PC-9 (cell line): ENCODE measurements around the gene OR1E1. TPM values are rescaled to one million over a fixed set of nuclear protein-coding genes. Genes with fewer than 3 reads are reported as not detected.
"Not testable (repeated sequence)": the region's sequence is repeated elsewhere in the genome, so short reads cannot be mapped to it uniquely, and the experiment has no call there.

Source experiments
- BruUV-seq: library from RNA; stranded (reverse); fragments of 400-500 nt; replicated peaks from 2 replicates; lab custom pipeline; 2021; lab: Mats Ljungman, UMichigan
- CTCF ChIA-PET: fragments of 300-600 bp; sonication (Branson Sonifier 250); formaldehyde crosslinking; loops from one replicate; lab custom pipeline; 2022; ENCODE audit warnings: antibody characterized with exemption; lab: Charles Lee
- POLR2A ChIA-PET: fragments of 300-600 bp; sonication (Branson Sonifier 250); formaldehyde crosslinking; loops from one replicate; lab custom pipeline; 2022; ENCODE audit warnings: antibody characterized with exemption; ENCODE audit not compliant: unreplicated experiment; lab: Charles Lee
- DNase-seq, 2 experiments: peaks; one replicate each; pipeline versions ENCODE4 v3.0.0 to v3.0.0-alpha.2; 2015 to 2022; ENCODE audit warnings: mixed read lengths in 1 of 2
- H2AFZ ChIP-seq: fragments of 200-600 bp; sonication (generic); 2 replicates; pipeline ENCODE4 v1.8.1; 2017; ENCODE audit warnings: antibody characterized with exemption
- H3F3A ChIP-seq: fragments of 200-600 bp; sonication (generic); 2 replicates; pipeline ENCODE4 v1.8.1; 2017; ENCODE audit warnings: antibody characterized with exemption, mild to moderate bottlenecking, low read depth; ENCODE audit not compliant: insufficient read depth
- H3K27ac ChIP-seq: fragments of 200-600 bp; sonication (generic); 2 replicates; pipeline ENCODE4 v1.6.1; 2016; ENCODE audit warnings: mixed run types
- H3K27me3 ChIP-seq: fragments of 200-600 bp; sonication (generic); 2 replicates; pipeline ENCODE4 v1.6.1; 2016; ENCODE audit warnings: low read depth, mixed run types; ENCODE audit not compliant: insufficient read depth
- H3K36me3 ChIP-seq: fragments of 200-600 bp; sonication (generic); 2 replicates; pipeline ENCODE4 v1.6.1; 2016; ENCODE audit warnings: low read depth, mixed run types
- H3K4me1 ChIP-seq: fragments of 200-600 bp; sonication (generic); replicated peaks from 2 replicates; pipeline ENCODE4 v1.6.1; 2016; ENCODE audit warnings: mixed run types; ENCODE audit not compliant: insufficient read depth
- H3K4me2 ChIP-seq: fragments of 200-600 bp; sonication (generic); 2 replicates; pipeline ENCODE4 v1.6.1; 2017; ENCODE audit warnings: mixed run types
- H3K4me3 ChIP-seq: fragments of 200-600 bp; sonication (generic); 2 replicates; pipeline ENCODE4 v1.6.1; 2016; ENCODE audit warnings: mixed run types
- H3K79me2 ChIP-seq: fragments of 200-600 bp; sonication (generic); 2 replicates; pipeline ENCODE4 v1.6.1; 2017; ENCODE audit warnings: low read depth, mixed run types
- H3K9me2 ChIP-seq: fragments of 200-600 bp; sonication (generic); 2 replicates; pipeline ENCODE4 v1.8.1; 2017; ENCODE audit warnings: mild to moderate bottlenecking; ENCODE audit not compliant: insufficient read depth
- H3K9me3 ChIP-seq: fragments of 200-600 bp; sonication (generic); 2 replicates; pipeline ENCODE4 v1.8.1; 2016; ENCODE audit warnings: low read depth; ENCODE audit not compliant: insufficient read depth
- H4K20me1 ChIP-seq: fragments of 200-600 bp; sonication (generic); 2 replicates; pipeline ENCODE4 v1.8.1; 2017; ENCODE audit not compliant: insufficient read depth
- CTCF ChIP-seq: fragments of 200-600 bp; sonication (generic); conservative IDR thresholded peaks from 2 replicates; pipeline ENCODE4 v1.6.1; 2017; ENCODE audit warnings: mixed run types, antibody characterized with exemption, mild to moderate bottlenecking, moderate library complexity
- EZH2 ChIP-seq: fragments of 200-600 bp; sonication (generic); IDR thresholded peaks from 2 replicates; pipeline ENCODE4 v1.8.0; 2017; ENCODE audit warnings: antibody characterized with exemption, low read depth
- intact Hi-C: fragments of 100-400 bp; cut with micrococcal nuclease; formaldehyde crosslinking; loops from one replicate; pipeline ENCODE4 v1.10.0; 2022; ENCODE audit not compliant: unreplicated experiment
- total RNA-seq: library from RNA; stranded (reverse); gene quantifications from 2 replicates; pipeline ENCODE4 v1.2.3, GENCODE V29; 2021

The OR1E1 gene
- total RNA-seq, 1 experiment from 2014 or later, result not detected

GRCh38 chr17:3385869-3386816 is 12.1 kb downstream of the OR1E1 start, which contains the start of gene OR3A2:
Gene OR3A2 (minus strand): TSS chr17:3386308.
- intact Hi-C loops, result no loop called here
- Histone ChIP-seq H3K4me3 (no peak within 1 kb of the TSS), H3F3A (no peaks in the 10 kb centered on the region), H4K20me1 (no peaks in the 10 kb centered on the region; the same call in 1 of the 2 replicates), H3K9me3 (no peaks in the 10 kb centered on the region), H3K9me2 (no peaks in the 10 kb centered on the region), H2AFZ (no peak within 1 kb of the TSS), H3K4me2 (no peak within 1 kb of the TSS), H3K27ac (no peak within 1 kb of the TSS), H3K27me3 (peaks cover 37% of the 10 kb centered on the region), H3K4me1 (no peaks in the 10 kb centered on the region), H3K79me2 (no peaks in the 10 kb centered on the region), H3K36me3 (no peaks in the 10 kb centered on the region)
- ChIA-PET CTCF (no interaction called here), POLR2A (interaction anchor here (0.6 kb wide), 1 partner anchor 22 kb away, joined by 3 read pairs; no protein-coding TSS in a partner anchor)
- no TSS peak for BruUV-seq
- TF ChIP-seq CTCF, result no peak
- DNase-seq, result no peak

- Histone ChIP-seq H3K27ac (no peak overlapping the region), H3K4me3 (no peak overlapping the region), H3F3A (no peaks in the 10 kb centered on the region), H3K27me3 (peaks cover 77% of the 10 kb centered on the region), H3K36me3 (no peaks in the 10 kb centered on the region), H3K4me1 (no peaks in the 10 kb centered on the region), H3K79me2 (no peaks in the 10 kb centered on the region), H3K9me2 (no peaks in the 10 kb centered on the region), H2AFZ (no peak overlapping the region), H3K4me2 (no peak overlapping the region), H3K9me3 (no peaks in the 10 kb centered on the region), H4K20me1 (no peaks in the 10 kb centered on the region; the same call in 1 of the 2 replicates)
- TF ChIP-seq EZH2 (no peak), CTCF (no peak)
- DNase-seq, result no peak
- intact Hi-C loops, result no loop called here
- ChIA-PET CTCF (no interaction called here), POLR2A (no interaction called here)
- BruUV-seq, result no TSS peak
Observed at GRCh38 chr17:3381957-3382356, 16.3 kb downstream of the OR1E1 start.

GRCh38 chr17:3378321-3378720 is 19.9 kb downstream of the OR1E1 start:
- H4K20me1 ChIP-seq, result no peaks in the 10 kb centered on the region; the same call in 1 of the 2 replicates
- no peaks in the 10 kb centered on the region for H3F3A ChIP-seq
- no peak overlapping the region for H3K27ac ChIP-seq
- H3K36me3 ChIP-seq, result no peaks in the 10 kb centered on the region
- H3K79me2 ChIP-seq, result no peaks in the 10 kb centered on the region
- no TSS peak for BruUV-seq
- H3K4me3 ChIP-seq, result no peak overlapping the region
- no peak overlapping the region for H3K4me2 ChIP-seq
- no peaks in the 10 kb centered on the region for H3K9me2 ChIP-seq
- TF ChIP-seq CTCF, result no peak
- TF ChIP-seq EZH2, result no peak
- no peaks in the 10 kb centered on the region for H3K4me1 ChIP-seq
- no peaks in the 10 kb centered on the region for H3K9me3 ChIP-seq
- intact Hi-C loops, result no loop called here
- ChIA-PET POLR2A (no interaction called here), CTCF (no interaction called here)
- DNase-seq, result no peak
- no peak overlapping the region for H2AFZ ChIP-seq
- H3K27me3 ChIP-seq, result peaks cover 61% of the 10 kb centered on the region

GRCh38 chr17:3371167-3371566 is 27.0 kb downstream of the OR1E1 start:
- intact Hi-C loops, H4K20me1 ChIP-seq, H3K27me3 ChIP-seq, CTCF ChIA-PET, H3K9me2 ChIP-seq, H3K4me3 ChIP-seq, DNase-seq, H3F3A ChIP-seq, H3K79me2 ChIP-seq, H2AFZ ChIP-seq, POLR2A ChIA-PET, H3K9me3 ChIP-seq, BruUV-seq, H3K4me1 ChIP-seq, H3K4me2 ChIP-seq, H3K27ac ChIP-seq, H3K36me3 ChIP-seq: not testable (repeated sequence)
